ENCODE measurements around the gene DCBLD2.
"Not testable (repeated sequence)": the region's sequence is repeated elsewhere in the genome, so short reads cannot be mapped to it uniquely, and the experiment has no call there.

DCBLD2 gene

DNA sequence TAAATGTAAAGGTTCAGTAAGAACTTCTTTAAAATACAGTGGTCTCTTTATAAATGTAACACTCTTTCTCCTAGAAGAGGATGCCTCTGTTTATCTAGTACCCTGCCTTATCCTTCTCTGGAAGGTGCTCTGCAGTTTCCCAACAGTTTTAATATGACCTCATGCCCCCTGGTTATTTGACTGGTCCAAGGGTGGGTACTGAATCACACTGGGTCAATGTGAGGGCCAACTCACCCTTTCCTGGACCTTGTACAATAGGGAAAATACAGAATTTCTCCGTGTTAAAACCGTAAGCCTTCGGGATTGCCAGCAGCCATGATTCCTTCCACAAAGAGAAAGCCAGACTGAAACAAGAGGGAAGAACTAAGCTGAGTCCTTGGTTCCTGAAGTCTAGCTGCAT lies 9.2 kb downstream of the DCBLD2 start:
- DNase-seq (ENCODE audit: low read depth), result no peak

DNA sequence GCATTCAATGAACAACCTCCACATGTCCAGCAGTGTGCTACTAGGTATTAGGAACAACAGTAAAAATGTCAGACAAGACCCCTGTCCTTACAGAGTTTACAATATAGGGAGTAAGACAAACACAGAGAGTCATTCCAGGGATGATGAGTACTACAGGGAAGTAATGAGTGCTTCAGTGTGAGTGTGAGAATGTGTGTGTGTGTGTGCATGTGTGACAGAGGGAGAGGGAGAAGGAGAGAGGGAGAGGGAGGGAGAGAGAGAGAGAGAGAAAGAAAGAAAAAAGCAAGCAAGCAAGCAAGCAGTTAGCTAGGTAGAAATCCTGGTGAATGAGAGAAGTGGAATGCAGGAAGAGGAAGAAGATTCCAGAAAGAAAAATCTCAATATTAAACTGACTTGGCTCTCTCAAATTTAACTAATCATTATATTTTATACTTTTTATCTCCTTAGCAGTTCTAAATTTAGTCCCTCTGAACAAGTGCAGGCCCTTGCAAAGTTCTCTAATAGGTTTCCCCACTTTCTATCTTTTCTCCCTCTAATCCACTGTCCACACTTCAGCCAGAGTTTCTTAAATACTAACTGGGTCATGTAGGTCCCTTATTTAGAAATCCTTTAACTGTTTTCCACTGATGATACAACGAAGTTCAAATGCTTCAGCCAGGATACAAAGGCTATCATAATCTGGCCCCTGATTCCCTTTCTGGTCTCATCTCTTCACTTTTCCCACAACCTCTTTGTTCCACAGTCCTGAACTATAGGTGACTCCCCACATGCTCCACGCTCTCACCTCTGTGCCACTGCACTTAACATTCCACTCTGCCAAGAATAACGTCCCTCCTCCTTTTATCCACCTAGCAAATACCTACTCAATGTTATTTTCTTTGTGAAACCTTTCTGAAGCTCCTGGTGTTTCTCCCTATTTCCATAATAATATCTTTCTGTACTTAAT lies 10.3 kb downstream of the DCBLD2 start:
- no peak for DNase-seq (ENCODE audit: low read depth)

DNA sequence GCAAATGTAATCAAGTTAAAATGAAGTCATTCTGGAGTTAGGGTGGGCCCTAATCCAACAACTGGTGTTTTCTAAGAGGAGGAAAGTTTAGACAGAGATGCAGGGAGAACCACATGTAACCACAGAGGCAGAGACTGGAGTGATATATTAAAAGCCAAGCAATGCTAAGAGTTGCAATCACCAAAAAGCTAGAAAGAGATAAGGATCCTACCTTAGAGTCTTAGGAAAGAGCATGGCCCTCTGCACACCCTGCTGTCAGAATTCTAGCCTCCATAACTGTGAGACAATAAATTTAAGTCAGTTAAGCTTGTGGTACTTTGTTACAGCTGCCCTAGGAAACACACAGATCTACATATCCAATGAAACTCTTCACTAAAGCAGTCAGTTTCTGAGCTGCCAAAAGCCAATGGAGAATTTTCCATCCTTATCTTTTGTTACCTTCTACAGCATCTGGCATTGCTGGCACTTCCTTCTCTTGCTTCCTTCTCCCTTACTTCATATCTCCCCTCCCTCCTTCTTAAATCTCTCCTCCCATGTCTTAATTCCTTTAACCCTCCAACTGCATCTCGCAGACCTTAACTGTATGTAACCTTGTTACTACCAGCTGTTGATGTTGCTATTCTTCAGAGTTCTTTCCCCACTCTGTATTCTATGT lies 11.2 kb downstream of the DCBLD2 start:
- no peak for DNase-seq (ENCODE audit: low read depth)

GRCh38 chr3:98887684-98888083 lies 13.8 kb downstream of the DCBLD2 start:
- DNase-seq (ENCODE audit: low read depth), result no peak

DNA sequence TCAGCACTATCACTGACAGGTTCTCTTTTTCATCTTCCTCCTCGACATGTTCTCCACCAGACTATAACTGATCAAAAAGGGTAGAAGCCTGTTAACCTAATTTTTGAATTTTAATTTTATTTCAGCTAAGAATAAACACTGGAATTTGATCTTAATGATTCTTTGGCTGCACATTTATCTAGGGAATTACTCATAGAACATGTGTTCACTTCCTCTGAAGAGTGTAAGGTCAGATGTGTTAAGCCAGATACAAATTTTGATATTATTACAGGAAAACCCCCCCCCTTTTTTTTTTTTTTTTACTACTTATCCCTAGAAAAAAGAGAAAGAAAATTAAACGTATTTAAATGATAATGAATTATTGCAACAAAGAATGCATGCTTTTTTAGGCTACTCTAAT lies 15.0 kb downstream of the DCBLD2 start:
- DNase-seq (ENCODE audit: low read depth), result no peak

DNA sequence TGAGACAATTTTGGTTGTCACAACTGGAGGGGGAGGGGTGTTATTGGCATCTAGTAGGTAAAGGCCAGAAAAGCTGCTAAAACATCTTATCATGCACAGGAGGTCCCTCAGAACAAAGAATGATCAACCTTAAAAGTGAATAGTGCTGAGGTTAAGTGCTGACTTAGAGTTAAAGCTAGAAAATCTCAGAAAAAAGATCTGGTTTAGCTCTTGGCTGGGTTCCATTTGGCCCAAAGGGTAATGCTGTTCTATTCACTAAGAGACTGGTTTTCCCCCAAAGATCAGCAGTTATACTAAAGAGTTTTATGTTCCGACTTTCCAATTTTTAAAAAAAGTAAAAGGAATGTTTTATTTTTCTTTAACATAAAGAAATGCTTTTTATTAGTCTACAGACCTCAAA lies 15.6 kb downstream of the DCBLD2 start:
- DNase-seq (ENCODE audit: low read depth), result no peak

- DNase-seq (ENCODE audit: low read depth), result no peak
Observed at GRCh38 chr3:98884675-98885371, 16.7 kb downstream of the DCBLD2 start.

DNA sequence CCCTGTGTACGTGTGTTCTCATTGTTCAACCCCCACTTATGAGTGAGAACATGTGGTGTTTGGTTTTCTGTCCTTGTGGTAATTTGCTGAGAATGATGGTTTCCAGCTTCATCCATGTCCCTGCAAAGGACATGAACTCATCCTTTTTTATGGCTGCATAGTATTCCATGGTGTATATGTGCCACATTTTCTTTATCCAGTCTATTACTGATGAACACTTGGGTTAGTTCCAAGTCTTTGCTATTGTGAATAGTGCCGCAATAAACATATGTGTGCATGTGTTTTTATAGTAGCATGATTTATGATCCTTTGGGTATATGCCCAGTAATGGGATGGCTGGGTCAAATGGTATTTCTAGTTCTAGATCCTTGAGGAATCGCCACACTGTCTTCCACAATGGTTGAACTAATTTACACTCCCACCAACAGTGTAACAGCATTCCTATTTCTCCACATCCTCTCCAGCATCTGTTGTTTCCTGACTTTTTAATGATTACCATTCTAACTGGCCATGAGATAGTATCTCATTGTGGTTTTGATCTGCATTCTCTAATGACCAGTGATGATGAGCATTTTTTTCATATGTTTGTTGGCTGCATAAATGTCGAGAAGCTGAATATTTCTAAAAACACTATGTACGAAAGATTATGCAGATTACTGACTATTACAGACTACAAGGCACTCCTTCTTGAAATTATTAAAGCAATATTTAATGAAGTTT lies 18.7 kb downstream of the DCBLD2 start:
- not testable (repeated sequence) for DNase-seq (ENCODE audit: low read depth)

- no peak for DNase-seq (ENCODE audit: low read depth)
Observed at GRCh38 chr3:98877132-98877531, 24.4 kb downstream of the DCBLD2 start.

GRCh38 chr3:98875535-98875934 lies 26.0 kb downstream of the DCBLD2 start:
- DNase-seq (ENCODE audit: low read depth), result no peak

GRCh38 chr3:98874602-98875249 lies 26.8 kb downstream of the DCBLD2 start:
- no peak for DNase-seq (ENCODE audit: low read depth)

DNA sequence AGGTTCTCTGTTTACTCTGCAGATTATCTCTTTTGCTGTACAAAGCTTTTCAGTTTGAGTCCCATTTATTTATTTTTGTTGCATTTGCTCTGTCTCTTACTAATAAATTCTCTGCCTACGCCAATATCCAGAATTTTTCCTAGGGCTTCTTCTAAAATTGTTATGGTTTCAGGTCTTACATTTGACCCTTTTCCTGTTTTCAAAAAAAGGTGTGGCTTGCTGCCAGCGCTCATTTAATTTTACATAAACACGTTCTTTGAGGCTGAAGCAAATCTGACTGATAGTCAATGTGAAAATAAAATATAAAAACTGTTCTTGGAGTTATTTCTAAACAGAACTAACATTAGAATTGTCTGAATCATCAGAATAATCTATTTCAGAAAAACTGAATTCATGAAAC lies 32.1 kb downstream of the DCBLD2 start:
- DNase-seq (ENCODE audit: low read depth), result no peak

DNA sequence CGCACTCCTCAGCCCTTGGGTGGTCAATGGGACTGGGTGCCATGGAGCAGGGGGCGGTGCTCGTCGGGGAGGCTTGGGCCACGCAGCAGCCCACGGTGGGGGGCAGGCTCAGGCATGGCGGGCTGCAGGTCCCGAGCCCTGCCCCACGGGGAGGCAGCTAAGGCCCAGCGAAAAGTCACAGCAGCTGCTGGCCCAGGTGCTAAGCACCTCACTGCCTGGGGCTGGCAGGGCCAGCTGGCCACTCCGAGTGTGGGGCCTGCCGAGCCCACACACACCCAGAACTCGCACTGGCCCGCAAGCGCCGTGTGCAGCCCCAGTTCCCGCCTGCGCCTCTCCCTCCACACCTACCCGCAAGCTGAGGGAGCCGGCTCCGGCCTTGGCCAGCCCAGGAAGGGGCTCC lies 43.5 kb downstream of the DCBLD2 start:
- not testable (repeated sequence) for DNase-seq (ENCODE audit: low read depth)

- not testable (repeated sequence) for DNase-seq (ENCODE audit: low read depth)
Observed at GRCh38 chr3:98857258-98857657, 44.2 kb downstream of the DCBLD2 start.

DNA sequence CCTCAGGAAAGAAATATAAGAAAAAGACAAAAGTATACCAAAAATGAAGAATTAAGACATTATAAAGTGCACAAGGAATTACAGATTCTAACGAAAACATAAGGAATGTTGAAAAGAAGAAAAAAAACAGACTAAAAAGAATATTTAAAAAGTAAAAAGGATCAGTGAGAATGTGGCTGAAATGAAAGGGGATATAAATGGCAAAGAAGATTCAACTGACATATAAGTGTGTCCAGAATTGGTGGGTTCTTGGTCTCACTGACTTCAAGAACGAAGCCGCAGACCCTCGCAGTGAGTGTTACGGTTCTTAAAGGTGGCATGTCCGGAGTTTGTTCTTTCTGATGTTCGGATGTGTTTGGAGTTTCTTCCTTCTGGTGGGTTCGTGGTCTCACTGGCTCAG lies 44.8 kb downstream of the DCBLD2 start:
- DNase-seq (ENCODE audit: low read depth), result no peak

DNA sequence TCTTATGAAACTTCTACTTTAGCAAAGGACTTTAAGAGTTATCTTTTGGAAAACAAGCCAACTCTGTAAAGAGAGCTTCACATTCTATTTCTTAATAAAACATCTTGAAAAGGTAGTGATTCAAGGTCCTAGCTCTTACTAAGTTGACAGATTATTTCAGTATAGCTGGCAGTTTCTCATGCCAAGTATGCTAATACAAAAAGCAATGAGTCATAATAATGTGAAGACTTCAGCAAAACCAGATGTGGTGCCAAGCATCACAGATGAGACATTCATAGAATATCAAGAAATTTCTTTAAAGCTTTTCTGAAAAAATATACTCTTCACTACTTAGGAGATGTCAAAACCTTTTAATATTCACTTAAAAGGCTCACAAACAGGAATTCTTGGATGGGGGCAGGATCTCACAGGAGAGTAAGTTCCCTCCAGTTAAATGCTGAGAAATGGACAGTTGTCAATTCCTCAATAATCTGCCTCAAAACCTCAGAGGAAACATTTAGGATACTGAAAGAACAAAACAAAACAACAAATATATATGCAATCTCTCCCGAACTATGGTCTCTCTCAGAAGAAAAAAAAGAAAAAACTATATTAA lies 45.6 kb downstream of the DCBLD2 start:
- no peak for DNase-seq (ENCODE audit: low read depth)

DNA sequence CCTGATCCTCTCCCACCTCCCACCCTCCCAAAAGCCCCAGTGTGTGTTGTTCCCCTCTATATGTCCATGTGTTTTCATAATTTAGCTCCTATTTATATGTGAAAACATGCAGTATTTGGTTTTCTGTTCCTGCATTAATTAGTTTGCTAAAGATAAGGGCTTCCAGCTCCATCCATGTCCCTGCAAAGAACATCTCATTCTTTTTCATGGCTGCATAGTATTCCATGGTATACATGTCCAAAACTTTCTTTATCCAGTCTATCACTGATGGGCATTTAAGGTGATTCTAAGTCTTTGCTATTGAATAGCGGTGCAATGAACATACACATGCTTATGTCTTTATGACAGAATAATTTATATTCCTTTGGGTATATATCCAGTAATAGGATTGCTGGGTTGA lies 53.4 kb downstream of the DCBLD2 start:
- DNase-seq (ENCODE audit: low read depth), result no peak

GRCh38 chr3:98846101-98846500 lies 55.4 kb downstream of the DCBLD2 start:
- no peak for DNase-seq (ENCODE audit: low read depth)

- no peak for DNase-seq (ENCODE audit: low read depth)
Observed at GRCh38 chr3:98843266-98843959, 58.1 kb downstream of the DCBLD2 start.

- no peak for DNase-seq (ENCODE audit: low read depth)
Observed at GRCh38 chr3:98839846-98840245, 61.6 kb downstream of the DCBLD2 start.

DNA sequence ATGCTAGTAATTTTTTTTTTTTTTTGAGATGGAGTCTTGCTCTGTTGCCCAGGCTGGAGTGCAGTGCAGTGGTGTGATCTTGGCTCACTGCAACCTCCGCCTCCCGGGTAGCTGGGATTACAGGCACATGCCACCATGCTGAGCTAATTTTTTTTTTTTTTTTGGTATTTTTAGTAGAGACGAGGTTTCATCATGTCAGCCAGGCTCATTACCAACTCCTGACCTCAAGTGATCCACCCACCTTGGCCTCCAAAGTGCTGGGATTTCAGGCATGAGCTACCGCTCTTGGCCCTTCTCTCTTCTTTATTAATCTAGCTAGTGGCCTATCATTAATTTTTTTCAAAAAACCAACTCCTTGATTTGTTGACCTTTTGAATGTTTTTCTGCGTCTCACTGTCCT lies 70.4 kb downstream of the DCBLD2 start:
- DNase-seq (ENCODE audit: low read depth), result not testable (repeated sequence)

Data from stimulated activated CD8-positive, alpha-beta memory T cell treated with anti-CD3 and anti-CD28 coated beads, Interleukin-4, amount 100 ng/mL, for 24 hours (primary cell).